H9 (cell line): ENCODE measurements around the gene CCDC91. TPM values are rescaled to one million over a fixed set of nuclear protein-coding genes. Genes with fewer than 3 reads are reported as not detected.

Experiments
- DNase-seq: peaks from one replicate; pipeline ENCODE4 v3.0.0-alpha.2; 2017
- H2AFZ ChIP-seq: one replicate; pipeline ENCODE4 v1.6.1; 2013; ENCODE audit warnings: mild to moderate bottlenecking, low read length, control low read depth, moderate library complexity
- H2AK5ac ChIP-seq: 2 replicates; pipeline ENCODE4 v1.6.1; 2013; ENCODE audit warnings: low read length, control low read depth, mixed read lengths; ENCODE audit not compliant: insufficient read length
- H2BK120ac ChIP-seq: one replicate; pipeline ENCODE4 v1.6.1; 2013; ENCODE audit warnings: low read depth, mild to moderate bottlenecking, low read length, control low read depth, inconsistent platforms; ENCODE audit not compliant: poor library complexity, severe bottlenecking
- H2BK12ac ChIP-seq: 2 replicates; pipeline ENCODE4 v1.6.1; 2013; ENCODE audit warnings: low read length, control low read depth, mixed read lengths, low read depth; ENCODE audit not compliant: insufficient read length
- H2BK15ac ChIP-seq: 2 replicates; pipeline ENCODE4 v1.6.1; 2013; ENCODE audit warnings: low read depth, low read length, control low read depth
- H2BK20ac ChIP-seq: one replicate; pipeline ENCODE4 v1.6.1; 2013; ENCODE audit warnings: low read depth, mild to moderate bottlenecking, low read length, control low read depth, inconsistent platforms; ENCODE audit not compliant: poor library complexity, severe bottlenecking
- H2BK5ac ChIP-seq: 2 replicates; pipeline ENCODE4 v1.6.1; 2013; ENCODE audit warnings: low read length, control low read depth, mixed read lengths; ENCODE audit not compliant: insufficient read length
- H3K14ac ChIP-seq: 2 replicates; pipeline ENCODE4 v1.6.1; 2013; ENCODE audit warnings: low read length, control low read depth; ENCODE audit not compliant: insufficient read depth
- H3K18ac ChIP-seq: 2 replicates; pipeline ENCODE4 v1.6.1; 2013; ENCODE audit warnings: low read depth, mild to moderate bottlenecking, mixed read lengths, low read length, control low read depth; ENCODE audit not compliant: insufficient read length
- H3K23ac ChIP-seq: 2 replicates; pipeline ENCODE4 v1.6.1; 2013; ENCODE audit warnings: low read length, control low read depth, mixed read lengths, low read depth; ENCODE audit not compliant: insufficient read length
- H3K23me2 ChIP-seq: 2 replicates; pipeline ENCODE4 v1.6.1; 2013; ENCODE audit warnings: low read depth, mild to moderate bottlenecking, mixed read lengths, low read length, control low read depth; ENCODE audit not compliant: insufficient read length, poor library complexity, severe bottlenecking
- H3K27ac ChIP-seq: 2 replicates; pipeline ENCODE4 v1.5.1; 2013; ENCODE audit warnings: low read length, control low read depth, mixed read lengths, low read depth; ENCODE audit not compliant: insufficient read length
- H3K27me3 ChIP-seq: 2 replicates; pipeline ENCODE4 v1.6.1; 2013; ENCODE audit warnings: low read length, control low read depth, inconsistent platforms; ENCODE audit not compliant: insufficient read depth
- H3K4ac ChIP-seq: 2 replicates; pipeline ENCODE4 v1.6.1; 2013; ENCODE audit warnings: low read depth, mild to moderate bottlenecking, control low read depth, inconsistent platforms, low read length, moderate library complexity
- H3K4me1 ChIP-seq: 2 replicates; pipeline ENCODE4 v1.6.1; 2013; ENCODE audit warnings: low read length, control low read depth, inconsistent platforms; ENCODE audit not compliant: insufficient read depth
- H3K4me2 ChIP-seq: 2 replicates; pipeline ENCODE4 v1.6.1; 2013; ENCODE audit warnings: low read length, control low read depth, mixed read lengths; ENCODE audit not compliant: insufficient read length, insufficient read depth
- H3K56ac ChIP-seq: 2 replicates; pipeline ENCODE4 v1.6.1; 2013; ENCODE audit warnings: low read depth, mild to moderate bottlenecking, mixed read lengths, low read length, control low read depth; ENCODE audit not compliant: insufficient read length
- H3K79me1 ChIP-seq: 2 replicates; pipeline ENCODE4 v1.6.1; 2013; ENCODE audit warnings: low read depth, mild to moderate bottlenecking, moderate library complexity, low read length, control low read depth, inconsistent platforms; ENCODE audit not compliant: insufficient read depth, poor library complexity, severe bottlenecking
- H3K79me2 ChIP-seq: 2 replicates; pipeline ENCODE4 v1.6.1; 2013; ENCODE audit warnings: low read length, control low read depth, inconsistent platforms; ENCODE audit not compliant: insufficient read depth
- H3K9ac ChIP-seq: 2 replicates; pipeline ENCODE4 v1.6.1; 2013; ENCODE audit warnings: low read length, control low read depth, mixed read lengths; ENCODE audit not compliant: insufficient read length; ENCODE audit errors: extremely low read depth
- H3K9me3 ChIP-seq: one replicate; pipeline ENCODE4 v1.6.1; 2013; ENCODE audit warnings: low read depth, low read length, inconsistent platforms; ENCODE audit not compliant: control insufficient read depth
- H3T11ph ChIP-seq: one replicate; pipeline ENCODE4 v1.6.1; 2013; ENCODE audit warnings: mild to moderate bottlenecking, low read length, control low read depth, inconsistent platforms
- H4K20me1 ChIP-seq: one replicate; pipeline ENCODE4 v1.6.1; 2013; ENCODE audit not compliant: control insufficient read depth, insufficient read length, insufficient read depth
- H4K5ac ChIP-seq: 2 replicates; pipeline ENCODE4 v1.6.1; 2013; ENCODE audit warnings: low read depth, mild to moderate bottlenecking, mixed read lengths, low read length, control low read depth; ENCODE audit not compliant: insufficient read length
- H4K8ac ChIP-seq: replicated peaks from 2 replicates; pipeline ENCODE4 v1.6.1; 2013; ENCODE audit warnings: low read length, control low read depth, mixed read lengths, low read depth; ENCODE audit not compliant: insufficient read length
- H4K91ac ChIP-seq: 2 replicates; pipeline ENCODE4 v1.6.1; 2013; ENCODE audit warnings: low read depth, mild to moderate bottlenecking, moderate library complexity, mixed read lengths, low read length, control low read depth; ENCODE audit not compliant: insufficient read length
- H3K27ac Mint-ChIP-seq, 3 experiments: 2 replicates in 2 of 3; 3 replicates in 1 of 3; pipeline ENCODE4 v1.8.0; 2020 to 2021; ENCODE audit warnings: mixed read lengths in 3 of 3, mild to moderate bottlenecking in 1 of 3, moderate library complexity in 1 of 3
- H3K27me3 Mint-ChIP-seq: 2 replicates; pipeline ENCODE4 v1.8.0; 2021; ENCODE audit warnings: low read depth, mild to moderate bottlenecking, moderate library complexity, mixed read lengths
- H3K36me3 Mint-ChIP-seq, 3 experiments: 2 replicates in 2 of 3; 3 replicates in 1 of 3; pipeline ENCODE4 v1.8.0; 2020 to 2021; ENCODE audit warnings: low read depth in 3 of 3, mixed read lengths in 3 of 3; ENCODE audit not compliant: insufficient read depth in 1 of 3
- H3K4me1 Mint-ChIP-seq, 2 experiments: 2 replicates each; pipeline ENCODE4 v1.8.0; 2020; ENCODE audit warnings: mixed read lengths in 2 of 2
- H3K4me3 Mint-ChIP-seq, 2 experiments: 2 replicates in 1 of 2; 3 replicates in 1 of 2; pipeline ENCODE4 v1.8.0; 2020 to 2021; ENCODE audit warnings: mild to moderate bottlenecking in 2 of 2, mixed read lengths in 2 of 2, moderate library complexity in 1 of 2
- H3K9me3 Mint-ChIP-seq, 2 experiments: 2 replicates in 1 of 2; 3 replicates in 1 of 2; pipeline ENCODE4 v1.8.0; 2020; ENCODE audit warnings: mild to moderate bottlenecking in 2 of 2, mixed read lengths in 2 of 2, moderate library complexity in 1 of 2
- CTCF ChIP-seq: fragments of 200-600 bp; sonication (generic); conservative IDR thresholded peaks from 3 replicates; pipeline ENCODE4 v1.8.0; 2021; ENCODE audit warnings: antibody characterized with exemption, mild to moderate bottlenecking
- WGBS: extraction: QIAGEN DNeasy Blood & Tissue Kit; methylation state at CpG from one replicate; pipeline ENCODE4 v1.1.7; 2013; ENCODE audit warnings: missing lambda C conversion rate, low lambda C conversion rate, mixed read lengths; ENCODE audit not compliant: insufficient read length; ENCODE audit errors: extremely low coverage; 5-methylcytosine and 5-hydroxymethylcytosine counted together
- total RNA-seq: library from RNA; stranded (reverse); gene quantifications from 2 replicates; pipeline ENCODE4 v1.2.1, GENCODE V29; 2021

CCDC91 gene
- total RNA-seq, 1 experiment from 2014 or later, result 22.7 TPM

- H2BK20ac ChIP-seq, result no peak overlapping the region
- no peak overlapping the region for H2BK5ac ChIP-seq
- H3K56ac ChIP-seq, result no peak overlapping the region
- no peak overlapping the region for H3K27ac Mint-ChIP-seq
- H3K9me3 Mint-ChIP-seq, result no peaks in the 10 kb centered on the region
- no CpG with 5 or more reads among the region's 2 CpGs for WGBS
- H3K14ac ChIP-seq, result no peak overlapping the region
- H3K23ac ChIP-seq, result no peak overlapping the region
- no peaks in the 10 kb centered on the region for H4K20me1 ChIP-seq
- no peak overlapping the region for H3K4me3 Mint-ChIP-seq
- H2BK15ac ChIP-seq, result no peak overlapping the region
- no peak for DNase-seq
- 0 out of 2 replicates have a peak, but pooled peaks cover 1% of the 10 kb centered on the region for H3K79me2 ChIP-seq
- no peak overlapping the region for H4K91ac ChIP-seq
- TF ChIP-seq CTCF, result no peak
- H3K23me2 ChIP-seq, result no peaks in the 10 kb centered on the region
- peaks cover 0 to under 1% (median 0%) of the 10 kb centered on the region in 3 experiments; a peak in 2 of 7 replicates for H3K36me3 Mint-ChIP-seq
- no peaks in the 10 kb centered on the region for H3K4me1 ChIP-seq
- H3K4me1 Mint-ChIP-seq, result peaks cover 14 to 17% of the 10 kb centered on the region in 2 experiments
- no peak overlapping the region for H3K4me2 ChIP-seq
- no peaks in the 10 kb centered on the region for H3K79me1 ChIP-seq
- H3K4ac ChIP-seq, result no peak overlapping the region
- H2BK120ac ChIP-seq, result no peak overlapping the region
- H3K18ac ChIP-seq, result no peak overlapping the region
- no peaks in the 10 kb centered on the region for H3K9me3 ChIP-seq
- H2BK12ac ChIP-seq, result no peak overlapping the region
- H4K5ac ChIP-seq, result no peak overlapping the region
- H3K9ac ChIP-seq, result no peak overlapping the region
- H2AFZ ChIP-seq, result no peak overlapping the region
- H3T11ph ChIP-seq, result no peak overlapping the region
- no peak overlapping the region for H2AK5ac ChIP-seq
- H3K27me3 Mint-ChIP-seq, result no peaks in the 10 kb centered on the region
- H3K27ac ChIP-seq, result no peak overlapping the region
- no peaks in the 10 kb centered on the region for H3K27me3 ChIP-seq
- H4K8ac ChIP-seq, result no peak overlapping the region
Measured at GRCh38 chr12:28296287-28296686, 106.0 kb downstream of the CCDC91 start.
